Esophagus muscularis mucosa (tissue), 3 donors: ENCODE measurements around the gene PSMB8.

ENCODE experiments used
- POLR2A ChIP-seq: fragments of 450-650 bp; IDR thresholded peaks from one replicate; pipeline ENCODE4 v1.6.1; 2017; ENCODE audit warnings: antibody characterized with exemption, moderate library complexity, mild to moderate bottlenecking, low read depth
- POLR2AphosphoS5 ChIP-seq, 2 donors: sonication (generic); formaldehyde crosslinking; IDR thresholded peaks; one replicate each; pipeline ENCODE4 v1.6.1; 2017; ENCODE audit warnings: antibody characterized with exemption in 2 of 2
- TF ChIP-seq, protein P1 (sequence below), 3 experiments: fragments of 200-600 bp in 2 of 3; fragments of 450-650 bp in 1 of 3; sonication (generic) in 2 of 3; IDR thresholded peaks; one replicate each; pipeline ENCODE4 v1.5.1; 2017 to 2019; ENCODE audit warnings: antibody characterized with exemption in 3 of 3, mild to moderate bottlenecking in 2 of 3, moderate library complexity in 1 of 3

DNA sequence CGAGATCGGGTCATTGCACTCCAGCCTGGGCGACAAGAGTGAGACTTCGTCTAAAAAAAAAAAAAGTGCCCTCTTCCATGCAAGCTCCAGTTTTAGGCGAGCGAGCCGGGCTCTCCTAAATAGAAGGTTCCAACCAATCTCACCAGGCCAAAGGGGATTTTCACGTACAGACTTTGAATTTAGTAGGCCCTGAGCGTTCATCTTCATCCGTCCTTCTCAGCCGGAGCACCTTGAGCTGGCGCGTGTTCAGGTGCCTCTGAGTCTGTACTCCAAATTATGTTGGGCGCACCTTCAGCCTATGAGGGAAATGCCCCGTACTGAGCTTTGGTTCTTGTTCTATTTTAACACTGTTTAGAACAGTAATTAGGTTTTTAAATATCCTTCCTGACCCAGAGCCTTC, 4.5 kb downstream of the PSMB8 start:
- TF ChIP-seq POLR2AphosphoS5 (IDR thresholded peaks at IDR 0.05): no peak
- TF ChIP-seq POLR2A: no peak
- TF ChIP-seq, protein P1, sequence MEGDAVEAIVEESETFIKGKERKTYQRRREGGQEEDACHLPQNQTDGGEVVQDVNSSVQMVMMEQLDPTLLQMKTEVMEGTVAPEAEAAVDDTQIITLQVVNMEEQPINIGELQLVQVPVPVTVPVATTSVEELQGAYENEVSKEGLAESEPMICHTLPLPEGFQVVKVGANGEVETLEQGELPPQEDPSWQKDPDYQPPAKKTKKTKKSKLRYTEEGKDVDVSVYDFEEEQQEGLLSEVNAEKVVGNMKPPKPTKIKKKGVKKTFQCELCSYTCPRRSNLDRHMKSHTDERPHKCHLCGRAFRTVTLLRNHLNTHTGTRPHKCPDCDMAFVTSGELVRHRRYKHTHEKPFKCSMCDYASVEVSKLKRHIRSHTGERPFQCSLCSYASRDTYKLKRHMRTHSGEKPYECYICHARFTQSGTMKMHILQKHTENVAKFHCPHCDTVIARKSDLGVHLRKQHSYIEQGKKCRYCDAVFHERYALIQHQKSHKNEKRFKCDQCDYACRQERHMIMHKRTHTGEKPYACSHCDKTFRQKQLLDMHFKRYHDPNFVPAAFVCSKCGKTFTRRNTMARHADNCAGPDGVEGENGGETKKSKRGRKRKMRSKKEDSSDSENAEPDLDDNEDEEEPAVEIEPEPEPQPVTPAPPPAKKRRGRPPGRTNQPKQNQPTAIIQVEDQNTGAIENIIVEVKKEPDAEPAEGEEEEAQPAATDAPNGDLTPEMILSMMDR (IDR thresholded peaks at IDR 0.05): no peak
